WTC11 (cell line): Measurements from ENCODE around the gene TRPV6.

Source experiments
- FOXJ3 ChIP-seq: sonication (generic); formaldehyde crosslinking; IDR thresholded peaks from 2 replicates; pipeline ENCODE4 v1.9.0; 2021; ENCODE audit warnings: missing genetic modification reagents, mild to moderate bottlenecking, borderline replicate concordance
- NFYB ChIP-seq: sonication (generic); formaldehyde crosslinking; conservative IDR thresholded peaks from 2 replicates; pipeline ENCODE4 v1.8.0; 2022; ENCODE audit warnings: low read depth, missing genetic modification reagents
- SP1 ChIP-seq: sonication (generic); formaldehyde crosslinking; conservative IDR thresholded peaks from 2 replicates; pipeline ENCODE4 v1.8.1; 2022; ENCODE audit warnings: missing genetic modification reagents
- TP53 ChIP-seq: sonication (generic); formaldehyde crosslinking; IDR thresholded peaks from 2 replicates; pipeline ENCODE4 v1.8.1; 2023; ENCODE audit warnings: mild to moderate bottlenecking, missing genetic modification reagents
- TF ChIP-seq, protein P1 (sequence below): fragments of 200-600 bp; IDR thresholded peaks from 2 replicates; pipeline ENCODE4 v1.8.0; 2022; ENCODE audit warnings: antibody characterized with exemption
- TF ChIP-seq, protein P2 (sequence below): sonication (generic); formaldehyde crosslinking; IDR thresholded peaks from 2 replicates; pipeline ENCODE4 v1.8.0; 2022; ENCODE audit warnings: mild to moderate bottlenecking, missing genetic modification reagents
- TF ChIP-seq, protein P3 (sequence below): sonication (generic); formaldehyde crosslinking; conservative IDR thresholded peaks from 2 replicates; pipeline ENCODE4 v1.8.1; 2022; ENCODE audit warnings: mild to moderate bottlenecking, missing genetic modification reagents
- TF ChIP-seq, protein P4 (sequence below): sonication (generic); formaldehyde crosslinking; IDR thresholded peaks from 2 replicates; pipeline ENCODE4 v1.8.1; 2023; ENCODE audit warnings: mild to moderate bottlenecking, missing genetic modification reagents, borderline replicate concordance
- TF ChIP-seq, protein P5 (sequence below): sonication (generic); formaldehyde crosslinking; IDR thresholded peaks from 2 replicates; pipeline ENCODE4 v1.8.0; 2022; ENCODE audit warnings: mild to moderate bottlenecking, missing genetic modification reagents

DNA sequence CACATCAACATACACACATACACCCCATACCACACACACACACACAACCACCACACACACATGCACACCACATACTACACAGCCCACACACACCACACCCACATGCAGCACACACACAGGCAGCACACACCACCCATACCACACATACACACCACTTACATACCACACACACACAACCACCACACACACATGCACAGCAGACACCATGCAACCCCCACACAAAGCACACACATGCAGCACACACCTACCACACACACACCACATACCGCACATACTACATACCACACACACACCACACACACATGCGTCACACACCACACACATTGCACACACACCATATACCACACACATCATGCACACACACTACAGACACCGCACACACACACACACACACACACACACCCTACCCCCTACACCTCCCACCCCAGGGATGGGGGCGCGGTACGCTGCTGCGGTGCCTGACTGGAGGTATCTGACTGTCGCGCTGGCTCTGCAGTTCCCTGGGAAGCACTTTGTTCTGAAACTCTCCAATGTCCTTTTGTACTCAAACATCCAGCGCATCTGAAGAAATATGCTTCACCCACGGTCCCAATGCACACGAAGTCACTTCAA is 5.4 kb upstream of the TRPV6 start:
- TF ChIP-seq, protein P1, sequence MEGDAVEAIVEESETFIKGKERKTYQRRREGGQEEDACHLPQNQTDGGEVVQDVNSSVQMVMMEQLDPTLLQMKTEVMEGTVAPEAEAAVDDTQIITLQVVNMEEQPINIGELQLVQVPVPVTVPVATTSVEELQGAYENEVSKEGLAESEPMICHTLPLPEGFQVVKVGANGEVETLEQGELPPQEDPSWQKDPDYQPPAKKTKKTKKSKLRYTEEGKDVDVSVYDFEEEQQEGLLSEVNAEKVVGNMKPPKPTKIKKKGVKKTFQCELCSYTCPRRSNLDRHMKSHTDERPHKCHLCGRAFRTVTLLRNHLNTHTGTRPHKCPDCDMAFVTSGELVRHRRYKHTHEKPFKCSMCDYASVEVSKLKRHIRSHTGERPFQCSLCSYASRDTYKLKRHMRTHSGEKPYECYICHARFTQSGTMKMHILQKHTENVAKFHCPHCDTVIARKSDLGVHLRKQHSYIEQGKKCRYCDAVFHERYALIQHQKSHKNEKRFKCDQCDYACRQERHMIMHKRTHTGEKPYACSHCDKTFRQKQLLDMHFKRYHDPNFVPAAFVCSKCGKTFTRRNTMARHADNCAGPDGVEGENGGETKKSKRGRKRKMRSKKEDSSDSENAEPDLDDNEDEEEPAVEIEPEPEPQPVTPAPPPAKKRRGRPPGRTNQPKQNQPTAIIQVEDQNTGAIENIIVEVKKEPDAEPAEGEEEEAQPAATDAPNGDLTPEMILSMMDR: no peak
- TF ChIP-seq, protein P2, sequence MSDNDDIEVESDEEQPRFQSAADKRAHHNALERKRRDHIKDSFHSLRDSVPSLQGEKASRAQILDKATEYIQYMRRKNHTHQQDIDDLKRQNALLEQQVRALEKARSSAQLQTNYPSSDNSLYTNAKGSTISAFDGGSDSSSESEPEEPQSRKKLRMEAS (CRISPR knock-in tag): no peak
- TF ChIP-seq, protein P3, sequence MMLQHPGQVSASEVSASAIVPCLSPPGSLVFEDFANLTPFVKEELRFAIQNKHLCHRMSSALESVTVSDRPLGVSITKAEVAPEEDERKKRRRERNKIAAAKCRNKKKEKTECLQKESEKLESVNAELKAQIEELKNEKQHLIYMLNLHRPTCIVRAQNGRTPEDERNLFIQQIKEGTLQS: no peak
- TF ChIP-seq SP1 (CRISPR knock-in tag) (no peak), TP53 (CRISPR knock-in tag) (no peak), NFYB (no peak), FOXJ3 (CRISPR knock-in tag) (no peak)
- TF ChIP-seq, protein P4, sequence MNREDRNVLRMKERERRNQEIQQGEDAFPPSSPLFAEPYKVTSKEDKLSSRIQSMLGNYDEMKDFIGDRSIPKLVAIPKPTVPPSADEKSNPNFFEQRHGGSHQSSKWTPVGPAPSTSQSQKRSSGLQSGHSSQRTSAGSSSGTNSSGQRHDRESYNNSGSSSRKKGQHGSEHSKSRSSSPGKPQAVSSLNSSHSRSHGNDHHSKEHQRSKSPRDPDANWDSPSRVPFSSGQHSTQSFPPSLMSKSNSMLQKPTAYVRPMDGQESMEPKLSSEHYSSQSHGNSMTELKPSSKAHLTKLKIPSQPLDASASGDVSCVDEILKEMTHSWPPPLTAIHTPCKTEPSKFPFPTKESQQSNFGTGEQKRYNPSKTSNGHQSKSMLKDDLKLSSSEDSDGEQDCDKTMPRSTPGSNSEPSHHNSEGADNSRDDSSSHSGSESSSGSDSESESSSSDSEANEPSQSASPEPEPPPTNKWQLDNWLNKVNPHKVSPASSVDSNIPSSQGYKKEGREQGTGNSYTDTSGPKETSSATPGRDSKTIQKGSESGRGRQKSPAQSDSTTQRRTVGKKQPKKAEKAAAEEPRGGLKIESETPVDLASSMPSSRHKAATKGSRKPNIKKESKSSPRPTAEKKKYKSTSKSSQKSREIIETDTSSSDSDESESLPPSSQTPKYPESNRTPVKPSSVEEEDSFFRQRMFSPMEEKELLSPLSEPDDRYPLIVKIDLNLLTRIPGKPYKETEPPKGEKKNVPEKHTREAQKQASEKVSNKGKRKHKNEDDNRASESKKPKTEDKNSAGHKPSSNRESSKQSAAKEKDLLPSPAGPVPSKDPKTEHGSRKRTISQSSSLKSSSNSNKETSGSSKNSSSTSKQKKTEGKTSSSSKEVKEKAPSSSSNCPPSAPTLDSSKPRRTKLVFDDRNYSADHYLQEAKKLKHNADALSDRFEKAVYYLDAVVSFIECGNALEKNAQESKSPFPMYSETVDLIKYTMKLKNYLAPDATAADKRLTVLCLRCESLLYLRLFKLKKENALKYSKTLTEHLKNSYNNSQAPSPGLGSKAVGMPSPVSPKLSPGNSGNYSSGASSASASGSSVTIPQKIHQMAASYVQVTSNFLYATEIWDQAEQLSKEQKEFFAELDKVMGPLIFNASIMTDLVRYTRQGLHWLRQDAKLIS (CRISPR knock-in tag): no peak
- TF ChIP-seq, protein P5, sequence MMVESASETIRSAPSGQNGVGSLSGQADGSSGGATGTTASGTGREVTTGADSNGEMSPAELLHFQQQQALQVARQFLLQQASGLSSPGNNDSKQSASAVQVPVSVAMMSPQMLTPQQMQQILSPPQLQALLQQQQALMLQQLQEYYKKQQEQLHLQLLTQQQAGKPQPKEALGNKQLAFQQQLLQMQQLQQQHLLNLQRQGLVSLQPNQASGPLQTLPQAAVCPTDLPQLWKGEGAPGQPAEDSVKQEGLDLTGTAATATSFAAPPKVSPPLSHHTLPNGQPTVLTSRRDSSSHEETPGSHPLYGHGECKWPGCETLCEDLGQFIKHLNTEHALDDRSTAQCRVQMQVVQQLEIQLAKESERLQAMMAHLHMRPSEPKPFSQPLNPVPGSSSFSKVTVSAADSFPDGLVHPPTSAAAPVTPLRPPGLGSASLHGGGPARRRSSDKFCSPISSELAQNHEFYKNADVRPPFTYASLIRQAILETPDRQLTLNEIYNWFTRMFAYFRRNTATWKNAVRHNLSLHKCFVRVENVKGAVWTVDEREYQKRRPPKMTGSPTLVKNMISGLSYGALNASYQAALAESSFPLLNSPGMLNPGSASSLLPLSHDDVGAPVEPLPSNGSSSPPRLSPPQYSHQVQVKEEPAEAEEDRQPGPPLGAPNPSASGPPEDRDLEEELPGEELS (CRISPR knock-in tag): no peak
